ENCODE results near the gene PLPP1. TPM values are rescaled to one million over a fixed set of nuclear protein-coding genes. Genes with fewer than 3 reads are reported as not detected.

Gene PLPP1
- total and polyA plus RNA-seq, 2 of the 13 experiments (the other 11 are each of a cell fraction or from before 2014, with no cell fraction given), result 7.3 to 12.1 TPM

- TF ChIP-seq ZNF136 (CRISPR knock-in tag; IDR thresholded peaks at IDR 0.05; ENCODE audit: low read depth), result no peak
- no peak for TF ChIP-seq KLF6 (CRISPR knock-in tag; IDR thresholded peaks at IDR 0.05)
- no peak for TF ChIP-seq CEBPG (CRISPR knock-in tag; IDR thresholded peaks at IDR 0.05)
- TF ChIP-seq ZFP82 (CRISPR knock-in tag; IDR thresholded peaks at IDR 0.05; ENCODE audit: borderline replicate concordance), result no peak
- TF ChIP-seq ZNF354B (CRISPR knock-in tag; IDR thresholded peaks at IDR 0.05), result no peak
- no peak for TF ChIP-seq MEF2D (CRISPR knock-in tag; IDR thresholded peaks at IDR 0.05)
- TF ChIP-seq POLR2AphosphoS2 (IDR thresholded peaks at IDR 0.05; ENCODE audit: low read depth, low read length), result no peak
- TF ChIP-seq KLF15 (CRISPR knock-in tag; IDR thresholded peaks at IDR 0.05; ENCODE audit: borderline replicate concordance), result no peak
- TF ChIP-seq, protein P1, sequence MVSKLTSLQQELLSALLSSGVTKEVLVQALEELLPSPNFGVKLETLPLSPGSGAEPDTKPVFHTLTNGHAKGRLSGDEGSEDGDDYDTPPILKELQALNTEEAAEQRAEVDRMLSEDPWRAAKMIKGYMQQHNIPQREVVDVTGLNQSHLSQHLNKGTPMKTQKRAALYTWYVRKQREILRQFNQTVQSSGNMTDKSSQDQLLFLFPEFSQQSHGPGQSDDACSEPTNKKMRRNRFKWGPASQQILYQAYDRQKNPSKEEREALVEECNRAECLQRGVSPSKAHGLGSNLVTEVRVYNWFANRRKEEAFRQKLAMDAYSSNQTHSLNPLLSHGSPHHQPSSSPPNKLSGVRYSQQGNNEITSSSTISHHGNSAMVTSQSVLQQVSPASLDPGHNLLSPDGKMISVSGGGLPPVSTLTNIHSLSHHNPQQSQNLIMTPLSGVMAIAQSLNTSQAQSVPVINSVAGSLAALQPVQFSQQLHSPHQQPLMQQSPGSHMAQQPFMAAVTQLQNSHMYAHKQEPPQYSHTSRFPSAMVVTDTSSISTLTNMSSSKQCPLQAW (CRISPR knock-in tag; IDR thresholded peaks at IDR 0.05), result 0 out of 2 replicates have a peak, but pooled peaks have one; percentile 24
- no peak for TF ChIP-seq FOSL2 (CRISPR knock-in tag; IDR thresholded peaks at IDR 0.05)
- no peak for TF ChIP-seq ZBTB20 (CRISPR knock-in tag; IDR thresholded peaks at IDR 0.05; ENCODE audit: borderline replicate concordance, low read depth)
- TF ChIP-seq TFE3 (CRISPR knock-in tag; IDR thresholded peaks at IDR 0.05), result no peak
- no peak for TF ChIP-seq ZNF350 (CRISPR knock-in tag; IDR thresholded peaks at IDR 0.05; ENCODE audit: borderline replicate concordance, low read depth)
- TF ChIP-seq NR1H2 (CRISPR knock-in tag; IDR thresholded peaks at IDR 0.05; ENCODE audit: borderline replicate concordance, low read depth), result no peak
- no peak for TF ChIP-seq SMAD1 (CRISPR knock-in tag; IDR thresholded peaks at IDR 0.05; ENCODE audit: borderline replicate concordance, low read depth)
- TF ChIP-seq NKX3-1 (CRISPR knock-in tag; IDR thresholded peaks at IDR 0.05), result no peak
- TF ChIP-seq CENPX (CRISPR knock-in tag; IDR thresholded peaks at IDR 0.05), result no peak
- TF ChIP-seq BCL6 (CRISPR knock-in tag; IDR thresholded peaks at IDR 0.05), result no peak
- TF ChIP-seq ZNF383 (CRISPR knock-in tag; IDR thresholded peaks at IDR 0.05; ENCODE audit: borderline replicate concordance), result no peak
- TF ChIP-seq, protein P2, sequence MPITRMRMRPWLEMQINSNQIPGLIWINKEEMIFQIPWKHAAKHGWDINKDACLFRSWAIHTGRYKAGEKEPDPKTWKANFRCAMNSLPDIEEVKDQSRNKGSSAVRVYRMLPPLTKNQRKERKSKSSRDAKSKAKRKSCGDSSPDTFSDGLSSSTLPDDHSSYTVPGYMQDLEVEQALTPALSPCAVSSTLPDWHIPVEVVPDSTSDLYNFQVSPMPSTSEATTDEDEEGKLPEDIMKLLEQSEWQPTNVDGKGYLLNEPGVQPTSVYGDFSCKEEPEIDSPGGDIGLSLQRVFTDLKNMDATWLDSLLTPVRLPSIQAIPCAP (CRISPR knock-in tag; IDR thresholded peaks at IDR 0.05; ENCODE audit: low read depth), result no peak
- TF ChIP-seq U2AF1 (optimal IDR thresholded peaks at IDR 0.05; ENCODE audit: low read depth, low read length), result no peak
- TF ChIP-seq ZIK1 (CRISPR knock-in tag; IDR thresholded peaks at IDR 0.05; ENCODE audit: borderline replicate concordance, low read depth), result no peak
Observed at GRCh38 chr5:55429613-55430253, 105.0 kb downstream of the PLPP1 start (continued).

Data from HepG2 (cell line).